Vagina (tissue), 2 donors: ENCODE measurements around the gene SEPHS2.
A peak's percentile ranks its signal among the peaks of the same experiment; 100 is the strongest.

Source experiments
- POLR2A ChIP-seq, 2 donors: fragments of 450-650 bp; IDR thresholded peaks; one replicate each; pipeline ENCODE4 v1.6.1; 2017; ENCODE audit warnings: antibody characterized with exemption in 2 of 2, mild to moderate bottlenecking in 2 of 2, moderate library complexity in 2 of 2
- POLR2AphosphoS5 ChIP-seq, 2 donors: sonication (generic); formaldehyde crosslinking; IDR thresholded peaks; one replicate each; pipeline ENCODE4 v1.9.0; 2017; ENCODE audit warnings: antibody characterized with exemption in 2 of 2, mild to moderate bottlenecking in 2 of 2, low read depth in 1 of 2; ENCODE audit not compliant: insufficient read depth in 1 of 2

GRCh38 chr16:30417529-30418349 lies 27.9 kb downstream of the SEPHS2 start:
- peak in 1 of 2 donors; percentile 17 for TF ChIP-seq POLR2AphosphoS5 (IDR thresholded peaks at IDR 0.05; ENCODE audit: insufficient read depth in 1 of 2, low read depth in 1 of 2)
- no peak for TF ChIP-seq POLR2A (IDR thresholded peaks at IDR 0.05)
